NCI-H1930 (cell line): ENCODE results near the gene TUBGCP2.

Source experiments
- DNase-seq, 2 experiments: peaks; one replicate each; lab custom pipeline; 2025; lab: John Stamatoyannopoulos, UW

The TUBGCP2 gene

DNA sequence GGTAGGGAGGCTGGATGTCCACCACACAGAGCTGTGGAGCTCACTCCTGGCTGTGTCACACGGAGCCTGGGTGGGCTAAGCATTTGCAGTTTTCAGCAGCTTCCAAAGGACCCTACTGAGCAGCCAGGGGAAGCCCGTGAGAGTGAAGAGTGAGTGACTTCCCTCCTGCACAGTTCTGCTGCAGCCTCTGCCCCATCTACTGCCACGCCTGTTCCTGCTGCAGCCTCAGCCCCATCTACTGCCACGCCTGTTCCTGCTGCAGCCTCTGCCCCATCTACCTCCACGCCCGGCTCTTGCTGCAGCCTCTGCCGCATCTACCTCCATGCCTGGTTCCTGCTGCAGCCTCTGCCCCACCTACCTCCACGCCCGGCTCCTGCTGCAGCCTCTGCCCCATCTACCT lies 44.2 kb downstream of the TUBGCP2 start:
- DNase-seq: no peak

DNA sequence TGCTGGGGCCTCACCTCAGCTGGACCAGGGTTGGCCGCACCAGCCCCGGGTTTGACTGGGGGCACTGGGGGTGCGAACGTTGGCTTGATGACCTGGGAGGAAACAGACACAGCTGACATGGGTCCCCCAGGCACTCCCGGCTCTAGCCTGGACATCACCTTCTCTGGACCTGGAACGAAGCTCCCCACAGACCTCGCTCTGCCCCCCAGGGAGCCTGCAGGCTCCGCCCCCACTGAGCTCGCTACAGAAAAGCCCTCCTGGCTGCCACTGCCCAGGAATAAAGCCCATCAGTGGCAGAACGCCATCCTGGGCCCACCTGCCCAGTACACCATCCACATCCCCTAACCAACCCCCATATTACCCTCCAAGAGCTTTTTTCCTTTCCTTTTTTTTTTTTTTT lies 45.0 kb downstream of the TUBGCP2 start:
- no peak for DNase-seq

DNA sequence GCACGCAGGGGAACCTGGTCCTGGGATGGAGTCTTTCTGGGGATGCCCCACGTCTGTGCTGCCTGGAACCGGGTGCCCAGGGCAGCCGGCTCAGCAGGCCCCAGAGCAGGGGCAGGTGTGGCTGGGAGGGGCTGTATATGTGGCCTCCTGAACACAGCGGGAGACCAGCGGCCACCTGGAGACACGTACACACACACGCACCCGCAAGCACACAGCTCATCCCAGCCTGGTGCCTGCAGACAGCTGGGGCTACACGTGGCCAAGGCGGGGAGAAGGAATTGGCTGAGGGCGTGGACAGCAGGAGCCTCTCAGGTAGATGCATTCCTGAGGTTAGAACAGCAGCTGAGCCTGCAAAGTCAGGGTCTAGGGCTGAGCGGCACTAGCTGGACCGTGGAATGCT lies 46.0 kb downstream of the TUBGCP2 start:
- DNase-seq: no peak

DNA sequence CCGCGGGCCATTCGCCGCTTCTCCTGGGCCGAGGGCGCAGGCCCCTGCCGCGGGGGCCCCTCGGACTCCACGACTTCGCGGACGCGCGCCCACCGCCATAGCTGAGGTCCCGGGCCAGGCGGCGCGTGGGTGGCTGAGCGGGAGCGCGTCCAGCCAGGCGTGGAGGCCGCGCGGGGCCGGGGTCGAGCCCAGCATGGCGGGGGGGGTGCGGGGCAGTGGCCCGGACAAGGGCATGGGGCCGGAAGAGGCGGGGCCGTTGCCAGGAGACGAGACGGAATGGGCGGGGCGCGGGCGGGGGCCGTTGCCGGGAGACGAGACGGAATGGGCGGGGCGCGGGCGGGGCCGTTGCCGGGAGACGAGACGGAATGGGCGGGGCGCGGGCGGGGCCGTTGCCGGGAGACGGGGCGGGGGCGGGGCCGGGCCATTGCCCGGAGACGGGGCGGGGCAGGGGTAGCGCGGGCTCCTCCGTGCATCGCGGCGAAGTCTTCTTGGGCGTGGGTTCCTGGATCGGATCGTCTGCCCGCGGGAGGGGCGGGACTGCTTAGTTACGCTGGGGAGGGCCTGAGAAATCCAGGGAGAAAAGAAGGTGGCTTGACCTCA lies 46.8 kb downstream of the TUBGCP2 start:
- peak in 1 of 2 experiments; percentile 38 for DNase-seq

DNA sequence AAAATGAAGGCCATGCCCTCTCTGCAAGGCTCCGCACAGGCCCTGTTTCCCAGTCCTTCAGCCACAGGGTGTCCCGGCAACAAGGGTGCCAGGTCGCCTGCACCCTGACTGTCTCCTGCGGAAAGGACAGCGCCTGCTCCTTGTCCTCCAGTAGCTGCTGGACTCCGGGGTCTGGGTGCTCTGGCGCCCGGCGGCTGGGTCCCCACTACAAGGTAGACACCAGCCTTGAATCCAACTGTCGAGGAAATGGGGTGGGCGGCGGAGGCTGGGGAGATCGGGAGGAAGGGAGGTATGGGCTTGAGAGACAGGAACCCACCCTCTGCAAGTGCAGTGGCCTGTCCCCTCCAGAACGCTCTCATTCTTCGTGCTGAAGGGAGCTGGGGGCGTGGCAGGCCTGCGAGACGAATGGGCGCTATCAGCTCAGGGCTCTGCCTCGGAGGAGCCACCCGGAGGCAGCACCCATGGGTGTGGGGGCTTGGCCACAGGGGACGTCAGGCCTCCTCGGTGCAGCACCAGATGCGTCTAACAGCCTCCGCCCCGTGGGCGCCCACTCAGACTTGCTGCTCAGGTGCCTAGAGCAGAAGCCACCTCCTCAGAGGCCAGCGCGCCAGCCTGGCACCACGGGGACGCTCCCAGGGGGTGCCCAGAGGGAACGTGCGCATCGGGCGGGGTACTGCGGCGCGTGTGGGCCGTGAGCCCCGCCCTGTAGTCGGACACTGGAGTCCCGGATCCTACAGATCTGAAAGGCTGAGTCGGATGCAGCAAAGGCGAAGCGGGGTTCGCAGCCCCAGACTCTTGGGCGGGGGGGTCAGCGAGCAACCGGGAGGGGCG lies 47.6 kb downstream of the TUBGCP2 start:
- DNase-seq: peak in 1 of 2 experiments; percentile 22

DNA sequence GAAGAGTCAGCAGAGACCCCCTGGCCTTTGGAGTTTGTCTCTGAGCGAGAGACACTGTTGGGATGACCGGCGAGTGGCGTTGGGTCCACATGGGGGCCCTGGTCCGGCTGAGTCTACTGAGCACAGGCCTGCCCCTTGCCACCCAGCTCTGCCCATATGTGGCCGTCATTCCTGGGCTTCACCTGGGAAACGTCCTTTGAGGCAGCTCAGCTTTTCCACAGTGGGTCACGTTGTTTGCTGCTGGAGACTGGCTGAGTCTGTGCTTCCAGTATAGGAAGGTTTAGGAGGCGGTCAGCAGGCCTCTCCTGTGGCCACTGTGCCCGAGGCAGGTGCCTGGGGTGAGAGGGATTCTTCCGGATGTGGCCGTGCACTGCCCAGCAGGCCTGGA lies 49.1 kb downstream of the TUBGCP2 start:
- DNase-seq: no peak

DNA sequence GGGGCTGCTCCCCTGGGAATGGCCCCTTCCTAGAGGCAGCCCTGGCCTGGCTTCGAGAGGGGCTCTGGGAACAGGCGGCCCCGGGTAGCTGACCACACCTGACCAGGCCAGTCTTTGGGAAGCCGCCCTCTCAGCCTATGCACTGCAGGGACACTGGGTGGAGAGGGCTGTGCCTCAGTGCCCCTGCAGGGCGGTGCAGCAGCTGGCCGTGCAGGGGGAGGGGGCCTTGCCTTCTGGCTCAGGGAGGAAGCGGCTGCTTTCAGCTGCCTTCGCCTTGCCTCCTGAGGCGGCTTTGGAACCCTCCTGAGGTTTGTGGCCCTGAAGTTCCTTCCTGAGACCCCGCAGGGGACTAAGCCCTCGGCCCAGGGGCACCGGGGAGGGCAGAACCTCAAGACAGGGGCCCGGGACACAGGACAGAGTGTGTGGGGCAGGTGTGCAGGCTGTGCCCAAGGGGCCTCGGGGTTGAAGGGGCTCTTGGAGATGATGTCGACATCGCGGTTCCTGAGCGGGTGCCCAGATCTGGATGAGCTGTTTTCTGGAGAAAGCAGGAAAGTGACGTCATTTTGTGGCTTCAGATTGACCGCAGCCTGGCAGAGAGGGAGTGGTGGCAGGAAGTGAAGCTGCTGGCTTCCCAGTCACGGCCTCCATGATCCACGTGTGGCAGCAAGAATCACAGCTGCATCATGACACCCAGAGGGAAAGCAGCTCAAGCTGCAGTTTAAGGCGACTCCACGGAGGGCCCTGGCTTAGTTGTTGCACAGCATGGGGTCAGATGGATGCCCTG lies 49.7 kb downstream of the TUBGCP2 start:
- no peak for DNase-seq

DNA sequence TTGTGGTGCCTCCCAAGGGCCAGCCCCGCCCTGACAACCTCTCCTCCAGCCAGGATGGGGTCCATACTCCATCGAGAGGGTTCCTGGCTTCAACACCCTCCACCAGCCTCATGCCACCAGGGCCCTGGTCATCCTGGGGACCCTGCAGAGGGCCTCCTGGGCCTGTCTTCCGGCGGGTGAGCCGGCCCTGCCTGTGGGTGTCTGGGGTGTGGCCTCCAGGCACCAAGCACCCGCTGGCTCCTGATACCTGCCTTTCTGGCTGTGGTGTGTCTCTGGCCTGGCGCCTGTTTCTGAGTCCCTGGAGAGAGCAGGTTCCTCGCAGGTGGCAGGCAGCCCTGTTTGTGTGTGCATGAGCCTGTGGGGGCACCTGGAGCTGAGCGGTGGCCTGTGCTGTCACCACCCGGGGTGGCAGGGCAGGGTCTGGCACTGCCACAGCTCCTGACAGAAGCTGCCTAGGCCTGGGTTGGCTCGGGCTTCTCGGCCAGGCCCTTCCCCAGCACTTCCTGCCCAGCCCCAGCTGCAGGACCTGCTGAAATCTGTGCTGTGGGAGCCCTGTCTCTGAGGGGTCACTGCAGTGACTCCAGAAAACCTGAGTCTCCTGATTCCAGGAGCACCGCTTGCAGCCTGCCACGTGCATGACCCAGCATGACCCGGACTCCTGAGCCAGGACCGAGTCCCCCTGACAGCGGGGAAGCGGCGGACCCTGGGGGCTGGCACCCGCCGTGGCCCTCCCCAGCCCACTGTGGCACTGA lies 50.4 kb downstream of the TUBGCP2 start:
- DNase-seq: no peak

DNA sequence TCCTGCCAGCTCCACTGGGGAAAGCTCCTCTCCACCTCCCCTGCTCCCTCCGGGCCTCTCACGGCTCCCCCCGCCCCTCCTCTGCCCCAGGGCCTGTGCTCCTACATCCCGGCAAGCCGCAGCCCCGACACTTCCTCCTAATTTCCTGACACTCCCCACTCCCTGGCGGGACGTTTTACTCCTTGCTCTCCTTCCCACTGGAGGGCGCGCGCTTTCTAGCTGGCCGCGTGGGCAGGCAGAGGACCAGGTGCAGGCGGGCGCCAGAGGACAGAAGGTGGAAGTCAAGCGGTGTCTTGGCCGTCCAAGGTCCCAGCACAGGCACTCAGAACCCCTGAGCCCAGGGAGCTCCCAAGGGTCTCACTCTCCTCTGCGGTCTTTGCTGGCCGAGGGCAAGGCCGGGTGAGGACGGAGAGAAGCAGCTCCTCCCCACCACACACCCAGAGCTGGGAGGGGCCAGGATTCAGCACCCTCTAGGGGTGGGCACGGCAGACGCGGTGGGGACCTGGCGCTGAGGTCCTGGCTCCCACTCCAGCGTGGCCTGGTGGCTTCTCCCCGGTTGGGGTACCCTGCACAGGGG lies 51.1 kb downstream of the TUBGCP2 start:
- DNase-seq: peak in 1 of 2 experiments; percentile 33

DNA sequence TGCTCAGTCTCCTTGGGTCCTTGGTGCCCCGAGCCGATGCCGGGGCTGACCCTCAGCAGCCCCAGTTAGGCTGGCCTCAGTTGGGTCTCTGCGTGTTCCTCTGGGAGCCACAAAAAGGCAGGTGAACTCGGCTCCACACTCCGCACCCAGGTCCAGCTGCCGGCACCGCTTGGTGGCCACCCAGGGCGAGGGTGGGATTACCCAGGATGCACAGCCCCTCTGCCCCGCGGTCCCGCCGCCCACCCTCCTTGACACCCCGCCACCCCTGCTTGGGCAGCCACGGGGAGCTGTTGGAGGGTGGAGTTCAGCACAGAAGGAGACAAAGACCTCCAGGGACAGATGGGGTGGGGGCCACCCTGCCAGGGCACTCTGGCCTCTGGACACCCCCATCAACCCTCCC lies 53.3 kb downstream of the TUBGCP2 start:
- no peak for DNase-seq

DNA sequence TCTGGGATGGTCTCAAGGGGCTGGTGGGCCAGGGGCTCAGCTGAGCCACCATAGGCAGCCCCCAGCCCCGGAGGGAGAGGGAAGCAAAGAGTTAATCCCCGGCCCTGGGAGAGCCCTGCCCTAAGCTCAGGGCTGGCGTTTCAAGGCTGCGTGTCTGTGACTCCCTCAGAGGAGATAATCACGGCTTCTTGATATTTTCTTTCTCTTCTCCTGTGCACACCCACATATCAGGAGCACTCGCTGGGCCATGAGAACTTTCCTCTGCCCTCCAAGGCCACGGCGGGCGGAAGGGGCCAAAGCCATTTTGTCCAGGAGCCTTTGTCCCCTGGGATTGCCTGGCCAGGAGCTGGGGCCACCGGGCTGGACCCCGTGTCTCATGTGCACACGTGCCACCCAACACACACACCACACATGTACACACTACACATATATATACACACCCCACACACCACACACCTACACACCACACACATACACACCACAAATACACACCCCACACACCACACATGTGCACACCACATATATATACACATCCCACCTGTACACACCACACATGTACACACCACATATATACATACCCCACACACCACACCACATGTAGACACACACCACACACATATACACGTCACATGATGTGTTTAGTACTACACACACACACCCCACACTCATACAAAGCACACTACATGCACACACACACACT lies 54.1 kb downstream of the TUBGCP2 start:
- DNase-seq: no peak

DNA sequence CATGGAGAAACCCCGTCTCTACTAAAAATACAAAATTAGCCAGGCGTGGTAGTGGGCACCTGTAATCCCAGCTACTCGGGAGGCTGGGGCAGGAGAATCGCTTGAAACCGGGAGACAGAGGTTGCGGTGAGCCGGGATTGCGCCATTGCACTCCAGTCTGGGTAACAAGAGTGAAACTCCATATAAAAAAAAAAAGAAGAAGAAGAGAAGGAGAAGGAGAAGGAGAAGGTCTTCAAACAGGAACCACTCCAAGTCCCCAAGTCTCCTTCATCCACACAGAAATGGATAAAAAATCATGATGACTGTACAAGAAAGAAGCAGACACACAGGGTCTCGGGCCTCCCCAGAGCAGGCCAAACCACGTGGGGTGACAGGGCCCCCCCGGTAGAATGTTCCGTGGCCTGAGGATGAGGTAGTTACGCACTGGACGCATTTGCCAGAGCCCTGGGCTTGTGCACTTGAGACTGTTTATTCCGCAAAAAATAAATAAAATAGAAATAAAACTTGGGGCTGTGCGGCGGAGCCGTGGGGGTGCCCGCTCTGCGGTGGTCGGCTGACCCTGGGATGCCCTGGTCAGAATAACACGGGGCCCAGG lies 55.2 kb downstream of the TUBGCP2 start:
- DNase-seq: no peak

DNA sequence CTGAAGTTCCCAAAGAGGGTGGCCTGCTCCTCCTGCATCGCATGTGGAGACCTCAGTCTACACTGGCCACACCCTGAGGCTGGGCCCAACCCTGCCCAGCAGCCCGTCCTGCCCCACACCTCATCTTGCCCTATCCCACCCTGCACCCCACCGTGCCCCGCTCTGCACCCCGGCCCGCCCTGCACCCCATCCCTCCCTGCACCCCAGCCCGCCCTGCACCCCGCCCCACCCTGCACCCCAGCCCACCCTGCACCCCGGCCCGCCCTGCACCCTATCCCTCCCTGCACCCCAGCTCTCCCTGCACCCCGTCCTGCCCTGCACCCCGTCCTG lies 56.5 kb downstream of the TUBGCP2 start:
- no peak for DNase-seq

DNA sequence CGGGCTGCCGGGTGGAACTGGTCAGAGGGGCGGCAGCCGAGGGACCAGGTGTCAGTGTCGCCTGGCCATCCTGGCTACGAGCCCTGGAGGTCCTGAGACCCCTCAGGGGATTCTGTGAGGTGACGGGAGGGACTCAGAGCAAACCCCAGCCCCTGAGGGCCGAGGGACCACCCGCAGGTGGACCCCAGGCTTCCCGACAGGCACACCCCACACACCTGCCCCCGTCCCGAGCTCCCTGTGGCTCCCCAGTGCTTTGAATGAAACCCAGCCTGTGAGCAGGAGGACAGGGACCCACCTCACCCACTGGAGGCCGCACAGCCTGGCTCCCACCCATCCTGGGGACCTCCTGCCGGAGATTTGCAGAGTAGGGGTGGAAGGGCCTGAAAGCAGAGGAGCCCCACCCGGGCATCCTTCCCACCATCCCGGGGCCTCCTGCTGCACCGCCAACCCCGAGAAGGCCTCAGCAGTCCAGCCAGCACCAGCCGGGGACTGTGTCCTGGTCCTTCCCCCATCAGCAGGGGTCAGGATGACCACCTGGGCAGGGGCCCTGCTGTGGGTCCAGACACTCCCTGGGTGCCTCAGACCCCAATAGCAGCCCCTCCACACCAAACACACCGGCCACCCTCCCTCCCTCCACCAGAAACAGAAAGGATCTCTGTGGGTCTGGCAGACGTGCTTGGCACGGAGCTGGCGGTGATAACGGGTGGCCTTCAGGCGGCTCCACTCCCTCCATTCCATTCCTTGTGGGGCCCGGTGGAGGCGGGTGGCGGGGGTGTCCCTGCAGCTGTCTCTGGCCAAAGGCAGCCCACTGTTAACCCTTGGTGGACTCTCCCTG lies 57.1 kb downstream of the TUBGCP2 start:
- DNase-seq: no peak

DNA sequence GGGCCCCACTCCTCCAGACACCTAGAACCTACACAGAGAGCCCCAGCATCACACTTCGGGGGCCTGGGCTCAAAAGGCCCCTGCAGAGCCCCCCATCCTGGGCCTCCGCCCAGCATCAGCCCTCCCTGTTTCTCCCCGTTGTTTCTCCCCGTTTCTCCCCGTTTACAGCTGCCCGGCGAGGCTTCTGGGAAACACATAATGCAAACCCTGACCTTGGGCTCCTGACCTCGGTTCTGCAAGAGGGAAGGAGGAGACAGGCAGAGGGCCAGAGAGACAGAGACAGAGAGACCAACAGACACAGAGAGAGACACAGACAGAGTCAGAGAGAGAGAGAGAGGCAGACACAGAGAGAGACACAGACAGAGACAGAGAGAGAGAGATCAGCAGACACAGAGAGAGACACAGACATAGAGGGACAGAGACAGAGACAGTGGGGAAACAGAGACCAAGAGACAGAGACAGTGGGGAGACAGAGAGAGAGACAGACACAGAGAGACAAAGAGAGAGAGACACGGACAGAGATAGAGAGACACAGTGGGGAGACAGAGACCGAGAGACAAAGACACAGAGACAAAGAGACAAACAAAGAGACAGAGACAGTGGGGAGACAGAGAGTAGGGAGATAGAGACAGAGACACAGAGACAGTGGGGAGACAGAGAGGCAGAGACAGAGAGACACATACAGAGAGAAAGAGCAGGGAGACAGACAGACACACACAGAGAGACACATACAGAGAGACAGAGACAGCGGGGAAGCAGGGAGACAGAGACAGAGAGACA lies 58.5 kb downstream of the TUBGCP2 start:
- no peak for DNase-seq

DNA sequence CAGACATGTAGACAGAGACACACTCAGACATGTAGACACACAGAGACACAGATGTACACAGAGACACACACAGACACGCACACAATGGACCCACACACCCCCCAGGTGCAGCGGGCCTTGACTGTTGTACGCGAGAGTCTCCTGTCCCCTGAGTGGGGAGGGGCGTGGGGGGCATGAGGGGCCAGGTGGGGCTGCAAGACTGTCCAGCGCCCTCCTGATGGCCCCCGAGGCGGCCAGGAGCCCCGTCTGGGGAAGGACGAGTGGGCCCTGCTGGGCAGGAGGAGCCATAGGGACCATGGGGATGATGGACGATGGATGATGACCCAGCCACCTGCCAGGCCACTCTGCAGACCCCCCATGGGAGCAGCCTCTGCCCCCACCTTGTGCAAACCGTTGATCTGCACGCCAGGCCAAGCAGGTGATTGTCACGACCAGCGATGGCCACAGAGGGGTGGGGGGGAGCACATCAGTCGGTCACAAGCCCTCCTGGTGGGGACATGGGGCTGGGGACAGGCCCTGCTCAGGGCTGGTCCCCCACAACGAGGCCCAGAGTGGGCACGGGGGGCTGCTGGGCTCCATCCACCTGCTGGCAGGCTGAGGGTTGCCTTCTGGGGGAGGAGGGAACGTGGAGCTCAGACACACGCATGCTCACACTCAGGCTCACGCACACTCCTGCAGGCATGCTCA lies 59.4 kb downstream of the TUBGCP2 start:
- DNase-seq: no peak

DNA sequence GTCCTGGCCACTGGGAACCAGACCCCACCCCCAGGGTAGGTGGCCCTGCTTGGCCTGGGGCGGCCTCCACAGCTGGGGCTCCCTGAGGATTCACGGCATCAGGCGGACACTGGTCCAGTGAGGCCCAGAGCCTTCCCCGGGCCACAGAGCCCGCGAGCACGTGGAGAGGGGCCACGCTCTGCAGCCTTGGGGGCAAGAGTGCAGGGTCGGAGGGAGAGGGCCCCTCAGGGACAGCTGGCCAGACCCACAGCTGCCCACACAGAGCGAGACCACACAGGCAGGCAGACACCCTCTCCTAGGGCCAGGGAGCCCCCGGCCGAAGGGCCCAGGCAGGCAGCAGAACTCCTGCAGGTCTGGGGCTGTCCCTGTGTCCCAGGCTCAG lies 60.3 kb downstream of the TUBGCP2 start:
- no peak for DNase-seq

DNA sequence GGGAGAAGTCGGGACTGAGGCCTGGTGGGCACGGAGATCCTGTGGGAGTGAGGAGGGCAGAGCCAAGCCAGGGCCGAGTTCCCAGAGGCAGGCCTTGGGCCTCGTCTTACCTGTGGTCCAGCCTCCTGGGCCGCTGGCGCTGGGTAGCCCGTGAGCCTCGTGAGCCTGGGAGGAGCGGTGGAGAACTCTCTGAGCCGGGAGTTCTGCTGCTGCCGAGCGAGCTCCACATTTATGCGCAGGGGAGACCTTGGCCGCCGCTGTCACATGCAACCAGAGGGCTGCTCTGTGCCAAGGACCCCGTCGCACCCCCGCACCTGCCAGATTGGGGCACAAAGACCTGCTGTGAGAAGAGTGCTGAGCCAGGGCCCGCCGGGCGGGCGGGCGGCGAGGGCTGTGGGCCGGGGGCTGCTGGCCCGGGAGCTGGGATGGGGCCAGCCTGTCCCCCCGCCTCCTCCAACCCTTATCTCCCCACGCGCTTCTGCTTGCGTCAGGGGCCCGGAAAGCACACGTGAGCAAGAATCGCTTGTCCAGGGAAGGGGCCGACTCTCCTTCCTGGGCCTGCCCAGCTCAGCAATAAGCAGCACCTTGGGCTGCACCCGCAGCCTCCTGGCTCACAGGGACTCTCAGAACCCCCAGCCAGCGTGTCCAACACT lies 60.9 kb downstream of the TUBGCP2 start:
- no peak for DNase-seq
